Prostate gland (tissue), 2 donors: Measurements from ENCODE around the gene SLC1A1.

Experiments used
- POLR2A ChIP-seq: fragments of 450-650 bp; IDR thresholded peaks from one replicate; pipeline ENCODE4 v1.6.1; 2016; ENCODE audit warnings: antibody characterized with exemption, mild to moderate bottlenecking
- POLR2AphosphoS5 ChIP-seq: sonication (generic); formaldehyde crosslinking; IDR thresholded peaks from one replicate; pipeline ENCODE4 v1.6.1; 2017; ENCODE audit warnings: antibody characterized with exemption
- TF ChIP-seq, protein P1 (sequence below), 4 experiments: fragments of 200-600 bp in 2 of 4; fragments of 450-650 bp in 2 of 4; sonication (generic) in 2 of 4; IDR thresholded peaks; 1 replicate in 3 of 4; 2 replicates in 1 of 4; pipeline ENCODE4 v1.5.1; 2016 to 2019; ENCODE audit warnings: antibody characterized with exemption in 4 of 4, mild to moderate bottlenecking in 2 of 4, moderate library complexity in 2 of 4

GRCh38 chr9:4514252-4515128 lies 24.2 kb downstream of the SLC1A1 start:
- TF ChIP-seq, protein P1, sequence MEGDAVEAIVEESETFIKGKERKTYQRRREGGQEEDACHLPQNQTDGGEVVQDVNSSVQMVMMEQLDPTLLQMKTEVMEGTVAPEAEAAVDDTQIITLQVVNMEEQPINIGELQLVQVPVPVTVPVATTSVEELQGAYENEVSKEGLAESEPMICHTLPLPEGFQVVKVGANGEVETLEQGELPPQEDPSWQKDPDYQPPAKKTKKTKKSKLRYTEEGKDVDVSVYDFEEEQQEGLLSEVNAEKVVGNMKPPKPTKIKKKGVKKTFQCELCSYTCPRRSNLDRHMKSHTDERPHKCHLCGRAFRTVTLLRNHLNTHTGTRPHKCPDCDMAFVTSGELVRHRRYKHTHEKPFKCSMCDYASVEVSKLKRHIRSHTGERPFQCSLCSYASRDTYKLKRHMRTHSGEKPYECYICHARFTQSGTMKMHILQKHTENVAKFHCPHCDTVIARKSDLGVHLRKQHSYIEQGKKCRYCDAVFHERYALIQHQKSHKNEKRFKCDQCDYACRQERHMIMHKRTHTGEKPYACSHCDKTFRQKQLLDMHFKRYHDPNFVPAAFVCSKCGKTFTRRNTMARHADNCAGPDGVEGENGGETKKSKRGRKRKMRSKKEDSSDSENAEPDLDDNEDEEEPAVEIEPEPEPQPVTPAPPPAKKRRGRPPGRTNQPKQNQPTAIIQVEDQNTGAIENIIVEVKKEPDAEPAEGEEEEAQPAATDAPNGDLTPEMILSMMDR (IDR thresholded peaks at IDR 0.05), result no peak
- TF ChIP-seq POLR2A (no peak), POLR2AphosphoS5 (no peak)
